ENCODE data around the gene ERBB4. TPM values are rescaled to one million over a fixed set of nuclear protein-coding genes. Genes with fewer than 3 reads are reported as not detected.

Gene ERBB4
- polyA plus RNA-seq, 2 of the 4 experiments (the other 2 are of a cell fraction) = not detected

DNA sequence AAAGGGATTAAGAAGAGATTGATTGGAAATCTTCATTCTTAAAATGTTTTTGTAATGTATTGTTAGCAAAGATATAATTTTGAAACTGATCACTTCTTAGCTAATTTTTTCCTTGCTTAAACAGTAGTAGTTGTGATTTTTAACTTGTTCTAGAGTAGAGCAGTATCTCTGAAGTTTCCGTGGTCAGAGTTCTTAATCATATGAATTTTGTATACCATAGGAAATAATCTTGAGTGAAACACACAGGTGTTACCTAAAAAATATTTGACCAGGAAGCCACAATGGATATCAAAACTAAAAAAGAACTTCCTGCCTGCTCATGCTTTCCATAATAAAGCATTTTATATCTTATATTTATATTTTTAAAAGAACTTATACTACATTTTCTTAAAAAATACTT is 907.1 kb downstream of the ERBB4 start:
- H3K27ac ChIP-seq = no peak overlapping the region
- no peak overlapping the region for H3K4me3 ChIP-seq
- H3K4me2 ChIP-seq = no peak overlapping the region
- DNase-seq (ENCODE audit: low read depth in 1 of 2, low spot score in 1 of 2) = no peak
- no peak for ATAC-seq
- 85% methylated on average over 1 of the region's 1 CpG for WGBS (ENCODE audit: missing lambda C conversion rate)
- no peaks in the 10 kb centered on the region for H3K9me3 ChIP-seq
- CTCF ChIA-PET = no interaction called here
- no peaks in the 10 kb centered on the region for H3K4me1 ChIP-seq
- POLR2A ChIA-PET = no interaction called here
- TF ChIP-seq CHD4 (IDR thresholded peaks at IDR 0.05; ENCODE audit: borderline replicate concordance) = no peak
- no peak for TF ChIP-seq ZC3H11A (IDR thresholded peaks at IDR 0.05)
- TF ChIP-seq POLR2A (IDR thresholded peaks at IDR 0.05; ENCODE audit: low read length) = no peak
- no peak for FAIRE-seq

DNA sequence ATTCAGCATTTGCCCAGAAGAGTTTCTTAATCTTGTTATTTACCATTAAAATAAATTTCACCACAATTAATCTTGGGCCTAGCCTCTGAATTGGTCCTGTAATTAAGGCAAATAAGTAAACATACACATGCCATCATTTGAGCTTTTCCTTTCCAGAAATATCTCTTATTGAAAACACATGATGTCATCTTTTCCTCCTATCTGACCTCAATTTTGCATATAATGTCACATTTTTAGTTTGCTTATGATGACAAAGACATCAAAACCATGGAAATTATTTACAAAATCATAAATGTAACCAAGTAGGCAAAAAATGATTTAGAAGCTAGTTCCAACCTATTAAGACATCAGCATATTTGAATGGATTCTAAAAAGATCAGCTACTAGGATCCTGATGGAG is 915.5 kb downstream of the ERBB4 start:
- H3K4me1 ChIP-seq = no peaks in the 10 kb centered on the region
- ATAC-seq (no peak), DNase-seq (ENCODE audit: low read depth in 1 of 2, low spot score in 1 of 2) (no peak), FAIRE-seq (no peak)
- TF ChIP-seq REST (IDR thresholded peaks at IDR 0.05) (no peak), HDAC2 (IDR thresholded peaks at IDR 0.05) (no peak), EHMT2 (IDR thresholded peaks at IDR 0.05; ENCODE audit: low read depth) (no peak), JUN (IDR thresholded peaks at IDR 0.05) (no peak), SMC3 (IDR thresholded peaks at IDR 0.05) (no peak), FOXS1 (CRISPR knock-in tag; IDR thresholded peaks at IDR 0.05) (no peak), HMGXB4 (CRISPR knock-in tag; IDR thresholded peaks at IDR 0.05; ENCODE audit: borderline replicate concordance) (no peak), RFX5 (IDR thresholded peaks at IDR 0.05) (no peak), ZC3H11A (IDR thresholded peaks at IDR 0.05) (no peak), TP53 (CRISPR knock-in tag; IDR thresholded peaks at IDR 0.05) (no peak), CHD2 (IDR thresholded peaks at IDR 0.05; ENCODE audit: low read length, partially characterized antibody) (no peak)
- TF ChIP-seq, protein P1, sequence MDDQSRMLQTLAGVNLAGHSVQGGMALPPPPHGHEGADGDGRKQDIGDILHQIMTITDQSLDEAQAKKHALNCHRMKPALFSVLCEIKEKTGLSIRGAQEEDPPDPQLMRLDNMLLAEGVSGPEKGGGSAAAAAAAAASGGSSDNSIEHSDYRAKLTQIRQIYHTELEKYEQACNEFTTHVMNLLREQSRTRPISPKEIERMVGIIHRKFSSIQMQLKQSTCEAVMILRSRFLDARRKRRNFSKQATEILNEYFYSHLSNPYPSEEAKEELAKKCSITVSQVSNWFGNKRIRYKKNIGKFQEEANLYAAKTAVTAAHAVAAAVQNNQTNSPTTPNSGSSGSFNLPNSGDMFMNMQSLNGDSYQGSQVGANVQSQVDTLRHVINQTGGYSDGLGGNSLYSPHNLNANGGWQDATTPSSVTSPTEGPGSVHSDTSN (IDR thresholded peaks at IDR 0.05) = no peak
- ChIA-PET CTCF (no interaction called here), POLR2A (no interaction called here)
- no peak overlapping the region for H3K4me3 ChIP-seq
- no peak overlapping the region for H3K4me2 ChIP-seq
- H3K9me3 ChIP-seq = no peaks in the 10 kb centered on the region
- no peak overlapping the region for H3K27ac ChIP-seq

DNA sequence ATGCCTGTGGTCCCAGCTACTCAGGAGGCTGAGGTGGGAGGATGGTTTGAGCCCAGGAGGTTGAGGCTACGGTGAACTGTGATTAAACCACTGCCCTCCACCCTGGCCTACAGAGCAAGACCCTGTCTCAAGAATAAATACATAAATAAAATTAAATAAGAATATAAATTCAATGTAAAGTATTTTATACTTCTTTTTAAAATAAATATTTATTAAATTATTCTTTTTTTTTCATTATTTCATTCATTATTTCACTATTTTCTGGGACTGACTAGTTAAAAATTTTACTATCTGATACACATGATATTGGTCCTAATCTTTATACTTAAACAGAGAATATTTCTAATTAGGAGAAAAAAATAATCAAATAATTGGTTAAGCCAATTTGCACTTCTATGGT is 917.6 kb downstream of the ERBB4 start:
- TF ChIP-seq HES2 (IDR thresholded peaks at IDR 0.05) = no peak
- no peak for TF ChIP-seq NFE2L2 (conservative IDR thresholded peaks at IDR 0.05; ENCODE audit: low read length)
- no peak for TF ChIP-seq E2F6 (IDR thresholded peaks at IDR 0.05; ENCODE audit: borderline replicate concordance, low read depth)
- TF ChIP-seq NPAS2 (CRISPR knock-in tag; IDR thresholded peaks at IDR 0.05; ENCODE audit: borderline replicate concordance) = no peak
- TF ChIP-seq ZFP36 (IDR thresholded peaks at IDR 0.05; ENCODE audit: borderline replicate concordance, partially characterized antibody) = no peak
- no peak for TF ChIP-seq RCOR1 (IDR thresholded peaks at IDR 0.05; ENCODE audit: low read depth, low read length)
- no peak for TF ChIP-seq ZC3H11A (IDR thresholded peaks at IDR 0.05)
- no peak for TF ChIP-seq RNF2 (IDR thresholded peaks at IDR 0.05; ENCODE audit: borderline replicate concordance, low read depth)
- TF ChIP-seq, protein P1 (IDR thresholded peaks at IDR 0.05) = no peak
- no peak for TF ChIP-seq TFCP2L1 (CRISPR knock-in tag; IDR thresholded peaks at IDR 0.05)
- no peak for TF ChIP-seq FOSB (CRISPR knock-in tag; IDR thresholded peaks at IDR 0.05)
- no peak for TF ChIP-seq HOXB13 (CRISPR knock-in tag; IDR thresholded peaks at IDR 0.05; ENCODE audit: low read depth)
- TF ChIP-seq ELK1 (IDR thresholded peaks at IDR 0.05; ENCODE audit: low read depth, low read length) = no peak
- TF ChIP-seq SREBF2 (IDR thresholded peaks at IDR 0.05) = no peak
- no peak overlapping the region for H3K4me2 ChIP-seq
- H3K4me3 ChIP-seq = no peak overlapping the region
- CTCF ChIA-PET = no interaction called here
- ATAC-seq (no peak), FAIRE-seq (no peak), DNase-seq (ENCODE audit: low read depth in 1 of 2, low spot score in 1 of 2) (no peak)
- no peaks in the 10 kb centered on the region for H3K4me1 ChIP-seq
- 33% methylated on average over 1 of the region's 1 CpG for WGBS (ENCODE audit: missing lambda C conversion rate)
- POLR2A ChIA-PET = no interaction called here
- no peaks in the 10 kb centered on the region for H3K9me3 ChIP-seq
- H3K27ac ChIP-seq = no peak overlapping the region
